ENCODE measurements around the gene USP40.
"Not testable (repeated sequence)": the region's sequence is repeated elsewhere in the genome, so short reads cannot be mapped to it uniquely, and the experiment has no call there.

The USP40 gene

DNA sequence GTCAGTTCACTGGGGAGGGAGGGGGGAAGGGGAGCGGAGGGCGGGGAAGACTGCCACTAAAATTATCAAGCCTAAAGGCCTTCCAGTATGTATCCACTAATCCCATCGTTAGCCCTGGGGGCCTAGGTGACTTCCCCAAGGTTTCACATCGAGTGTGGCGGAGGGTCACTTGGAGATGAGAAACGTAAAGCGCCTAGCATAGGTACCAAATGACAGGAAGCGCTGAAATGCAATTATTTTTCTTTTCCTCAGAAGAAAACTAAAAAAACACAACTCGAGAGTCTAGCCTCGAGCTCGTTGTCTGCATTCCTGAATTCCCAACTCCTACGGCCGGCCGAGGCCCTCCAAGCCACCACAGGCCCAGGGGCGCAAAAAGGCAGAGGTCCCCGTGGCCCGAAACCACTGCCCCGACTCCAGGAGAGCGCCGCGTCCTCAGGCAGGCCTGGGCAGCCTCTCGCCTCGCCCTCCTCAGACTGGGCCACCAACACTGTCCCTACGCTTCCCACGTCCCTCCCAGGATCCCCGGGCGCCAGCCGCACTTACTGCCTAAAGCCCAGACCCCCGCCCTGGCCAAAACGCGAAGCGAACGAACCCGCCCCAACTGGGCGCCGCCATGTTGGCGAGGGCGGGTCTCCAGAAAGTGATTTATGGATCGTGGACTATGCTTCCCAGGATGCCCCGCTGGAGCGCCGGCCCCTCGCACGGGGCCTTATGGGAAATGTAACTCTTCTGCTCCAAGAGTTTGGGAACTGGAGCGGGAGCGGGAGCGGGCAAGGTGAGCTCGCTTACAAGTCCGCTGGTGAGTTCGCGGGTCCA lies at the start of gene USP40:
Gene USP40 (minus strand): TSS at position 642 of the 816 bp plus-strand sequence. CDS start 1,228 bp downstream, outside the sequence.
- DNase-seq: peak; percentile 51

DNA sequence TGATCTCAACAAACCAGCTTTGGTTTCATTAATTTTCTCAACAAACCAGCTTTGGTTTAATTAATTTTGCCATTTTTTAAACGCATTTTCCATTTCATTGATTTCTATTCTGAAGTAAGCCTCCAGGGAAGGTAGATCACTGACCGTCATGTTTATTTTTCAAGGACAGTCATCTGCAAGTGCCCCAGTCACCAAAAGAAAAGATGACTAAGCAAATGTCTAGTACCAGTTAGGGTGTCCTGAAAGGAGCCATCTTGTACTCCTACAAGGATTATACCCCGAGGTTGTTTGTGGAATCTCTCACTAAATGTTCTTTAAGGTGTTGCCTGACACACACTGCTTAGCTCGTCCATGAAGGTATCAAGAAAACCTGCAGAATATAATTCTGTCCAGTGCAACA lies 44.7 kb upstream of the USP40 start:
- no peak for DNase-seq

GRCh38 chr2:233605680-233606079 lies 39.1 kb upstream of the USP40 start:
- DNase-seq: no peak

DNA sequence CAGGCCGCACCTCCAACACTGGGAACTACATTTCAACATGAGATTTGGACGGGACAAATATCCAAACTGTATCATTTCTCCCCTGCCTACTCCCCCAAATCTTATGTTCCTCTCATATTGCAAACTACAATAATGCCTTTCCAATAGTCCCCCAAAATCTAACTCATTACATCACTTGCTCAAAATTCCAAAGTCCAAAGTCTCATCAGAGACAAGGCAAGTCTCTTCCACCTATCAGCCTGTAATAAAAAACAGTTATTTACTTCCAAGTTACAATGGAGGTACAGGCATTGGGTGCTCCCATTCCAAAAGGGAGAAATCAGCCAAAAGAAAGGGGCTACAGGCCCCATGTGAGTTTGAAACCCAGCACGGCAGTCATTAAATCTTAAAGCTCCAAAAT lies 38.2 kb upstream of the USP40 start:
- DNase-seq: no peak

- no peak for DNase-seq
Measured at GRCh38 chr2:233603520-233603919, 36.9 kb upstream of the USP40 start.

DNA sequence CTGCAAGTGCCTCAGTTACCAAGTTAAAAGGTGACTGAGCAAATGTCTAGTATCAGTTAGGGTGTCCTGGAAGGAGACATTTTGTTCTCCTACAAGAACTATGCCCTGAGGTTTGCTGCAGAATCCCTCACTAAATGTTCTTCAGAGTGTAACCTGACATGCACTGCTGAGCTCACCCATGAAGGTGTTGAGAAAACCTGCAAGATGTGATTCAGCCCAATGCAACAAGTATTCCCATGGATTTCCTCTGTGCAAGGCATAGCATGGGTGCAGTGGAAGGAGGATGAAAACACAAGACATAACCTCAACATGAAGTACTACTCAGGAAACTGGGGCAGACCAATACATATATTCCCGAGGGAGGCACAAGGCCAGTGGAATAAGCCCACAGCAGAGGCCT lies 35.5 kb upstream of the USP40 start:
- no peak for DNase-seq

- no peak for DNase-seq
Measured at GRCh38 chr2:233600386-233600785, 33.8 kb upstream of the USP40 start.

GRCh38 chr2:233598952-233599351 lies 32.4 kb upstream of the USP40 start:
- no peak for DNase-seq

- no peak for DNase-seq
Measured at GRCh38 chr2:233597522-233597921, 30.9 kb upstream of the USP40 start.

DNA sequence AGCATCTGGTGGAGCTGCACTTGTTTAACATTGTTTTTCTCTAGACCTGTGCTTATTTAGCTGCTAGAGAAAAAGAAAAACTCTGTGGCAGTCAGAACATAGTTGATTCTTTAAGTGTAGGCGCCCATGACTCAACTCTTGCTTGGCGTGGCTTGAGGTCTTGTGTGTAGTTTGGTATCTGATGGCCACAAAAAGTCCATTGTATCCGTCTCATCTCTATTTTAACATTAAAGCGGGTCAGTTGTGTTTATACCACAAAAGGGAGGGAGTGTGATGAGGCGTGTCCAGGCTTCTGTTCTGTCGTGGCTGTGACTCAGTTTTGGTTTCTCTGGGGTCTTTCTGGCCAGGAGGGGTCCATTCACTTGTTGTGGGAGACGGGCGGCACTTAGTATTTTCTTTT lies 26.6 kb upstream of the USP40 start:
- DNase-seq: no peak

DNA sequence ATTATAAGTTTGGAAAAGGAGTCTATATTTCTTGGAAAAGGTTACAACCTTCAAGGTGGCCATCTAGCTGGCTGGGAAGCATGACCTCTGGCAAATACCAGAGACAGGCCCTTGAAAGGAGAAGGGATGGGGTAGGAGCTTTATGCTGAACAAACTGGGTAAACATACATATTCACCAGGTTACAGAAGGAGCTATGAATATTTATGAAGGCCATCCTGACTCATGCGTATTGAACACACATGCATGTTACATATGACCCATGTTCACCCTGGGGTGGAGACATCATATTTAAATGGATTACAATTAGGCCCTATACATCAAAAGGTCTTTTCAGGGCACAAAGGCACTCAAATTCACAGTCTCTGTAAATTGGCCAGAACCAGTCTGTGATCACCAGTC lies 26.1 kb upstream of the USP40 start:
- DNase-seq: not testable (repeated sequence)

- no peak for DNase-seq
Measured at GRCh38 chr2:233588400-233588799, 21.8 kb upstream of the USP40 start.

DNA sequence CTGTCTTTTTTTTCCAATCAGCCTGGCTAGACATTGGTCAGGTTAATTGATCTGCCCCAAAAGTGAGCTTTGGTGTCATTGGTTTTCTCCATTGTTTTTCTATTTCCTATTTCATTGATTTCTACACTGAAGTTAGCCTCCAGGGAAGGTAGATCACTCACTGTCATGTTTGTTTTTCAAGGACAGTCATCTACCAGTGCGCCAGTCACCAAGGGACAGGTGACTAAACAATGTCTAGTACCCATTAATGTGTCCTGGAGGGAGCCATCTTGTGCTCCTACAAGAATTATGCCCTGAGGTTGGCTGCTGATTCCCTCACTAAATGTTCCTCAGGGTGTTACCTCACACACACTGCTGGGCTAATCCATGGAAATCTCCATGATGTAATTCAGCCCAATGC lies 17.6 kb upstream of the USP40 start:
- DNase-seq: no peak

- not testable (repeated sequence) for DNase-seq
Measured at GRCh38 chr2:233583217-233583965, 16.8 kb upstream of the USP40 start.

GRCh38 chr2:233577341-233577740 lies 10.8 kb upstream of the USP40 start:
- DNase-seq: not testable (repeated sequence)

DNA sequence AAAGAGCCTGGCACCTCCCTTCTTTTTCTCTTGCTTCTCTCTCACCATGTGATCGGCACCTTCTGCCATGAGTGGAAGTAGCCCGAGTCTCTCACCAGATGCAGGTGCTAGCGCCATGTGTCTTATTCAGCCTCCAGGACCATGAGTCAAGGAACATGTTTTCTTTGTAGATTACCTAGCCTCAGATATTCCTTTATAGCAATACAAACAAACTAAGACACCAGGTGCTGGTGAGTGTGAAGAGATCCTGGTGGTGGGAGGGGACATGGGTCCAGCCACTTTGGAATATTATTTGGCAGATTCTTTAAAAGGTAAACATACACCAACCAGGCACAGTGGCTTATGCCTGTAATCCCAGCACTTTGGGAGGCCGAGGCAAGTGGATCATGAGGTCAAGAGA lies 5.9 kb upstream of the USP40 start:
- DNase-seq: no peak

DNA sequence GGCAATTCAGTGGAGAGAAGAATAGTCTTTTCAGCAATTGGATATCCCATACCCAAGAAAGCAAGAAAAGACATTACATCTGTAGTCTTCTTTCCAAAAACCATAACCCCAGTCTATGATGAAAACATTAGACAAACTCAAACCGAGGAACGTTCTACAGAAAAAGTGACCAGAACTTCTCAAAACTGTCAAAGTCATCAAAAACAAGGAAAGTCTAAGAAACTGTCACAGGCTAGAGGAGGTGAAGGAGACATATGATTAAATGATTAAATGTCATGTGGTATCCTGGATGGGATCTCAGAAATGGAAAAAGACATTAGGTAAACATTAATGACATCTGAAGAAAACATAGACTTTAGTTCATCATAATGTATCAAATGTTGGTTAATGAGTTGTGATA lies 4.9 kb upstream of the USP40 start:
- DNase-seq: no peak

GRCh38 chr2:233571001-233571400 lies 4.4 kb upstream of the USP40 start:
- no peak for DNase-seq

- DNase-seq: no peak
Measured at GRCh38 chr2:233565685-233566140, 869 bp downstream of the USP40 start.

GRCh38 chr2:233563663-233564430 lies 2.7 kb downstream of the USP40 start:
- no peak for DNase-seq

- no peak for DNase-seq
Measured at GRCh38 chr2:233556881-233557736, 9.5 kb downstream of the USP40 start.

DNA sequence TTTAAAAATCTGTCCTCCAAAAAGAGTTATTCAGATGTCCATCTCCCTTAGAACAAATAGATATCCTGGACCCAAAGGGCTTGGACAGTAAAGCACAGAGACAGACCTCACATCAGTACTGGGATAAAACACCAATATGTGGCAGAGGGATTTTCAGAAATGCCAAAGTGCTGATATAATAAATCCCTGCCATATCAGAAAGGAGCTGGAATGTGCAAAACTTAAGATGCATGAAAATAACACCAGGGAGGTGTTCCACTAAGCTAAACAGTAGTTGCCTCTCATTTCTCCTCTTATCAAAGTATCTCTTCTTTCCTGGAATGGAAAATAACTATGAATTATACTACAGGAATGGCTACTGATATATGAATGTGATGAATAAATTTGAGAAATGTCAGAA lies 13.2 kb downstream of the USP40 start:
- no peak for DNase-seq
